GM18861 (cell line): ENCODE results near the gene PLCL1.
"Not testable (repeated sequence)": the region's sequence is repeated elsewhere in the genome, so short reads cannot be mapped to it uniquely, and the experiment has no call there.

Experiments used
- ATAC-seq: cut with Tn5 transposase; IDR thresholded peaks from one replicate; pipeline ENCODE4 v1.9.1; 2021; ENCODE audit not compliant: unreplicated experiment

PLCL1 gene

DNA sequence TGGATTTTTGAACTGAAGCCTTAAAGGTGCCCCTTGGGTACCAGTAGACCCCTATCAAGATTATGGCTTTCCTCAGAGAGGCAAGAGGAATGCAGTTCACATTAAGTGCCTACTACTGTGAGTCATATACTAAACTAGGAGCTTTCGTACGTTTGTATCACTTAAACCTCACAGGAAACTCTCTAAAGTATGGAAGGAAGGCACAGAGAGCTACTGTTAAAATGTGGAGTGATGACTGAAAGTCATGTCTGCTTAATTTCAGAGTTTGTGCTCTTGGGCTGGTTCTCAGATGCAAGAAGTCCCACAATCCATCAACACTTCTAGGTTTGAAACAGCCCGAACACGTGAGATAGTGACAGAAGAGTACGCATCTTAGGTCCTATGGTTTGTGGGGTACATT, 4.7 kb downstream of the PLCL1 start:
- ATAC-seq = no peak

DNA sequence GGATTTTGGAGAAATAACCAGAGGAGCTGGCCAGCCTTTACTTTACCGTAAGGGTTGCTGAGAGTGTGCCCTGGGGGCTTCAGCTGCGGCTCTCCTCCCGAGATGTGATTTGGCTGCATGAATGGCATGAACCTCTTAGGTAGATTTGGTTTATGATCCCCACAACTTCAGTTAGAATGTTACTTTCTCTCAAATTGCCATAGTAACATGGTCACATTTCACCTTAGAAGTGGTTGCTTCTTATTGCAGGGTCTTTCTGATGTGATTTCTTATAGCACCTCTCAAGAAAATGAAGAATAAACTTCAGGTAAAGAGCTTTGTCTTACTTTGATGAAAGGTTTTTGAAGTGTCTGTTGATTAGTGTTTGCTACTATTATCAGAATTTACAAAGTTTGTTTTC, 5.6 kb downstream of the PLCL1 start:
- ATAC-seq = no peak

DNA sequence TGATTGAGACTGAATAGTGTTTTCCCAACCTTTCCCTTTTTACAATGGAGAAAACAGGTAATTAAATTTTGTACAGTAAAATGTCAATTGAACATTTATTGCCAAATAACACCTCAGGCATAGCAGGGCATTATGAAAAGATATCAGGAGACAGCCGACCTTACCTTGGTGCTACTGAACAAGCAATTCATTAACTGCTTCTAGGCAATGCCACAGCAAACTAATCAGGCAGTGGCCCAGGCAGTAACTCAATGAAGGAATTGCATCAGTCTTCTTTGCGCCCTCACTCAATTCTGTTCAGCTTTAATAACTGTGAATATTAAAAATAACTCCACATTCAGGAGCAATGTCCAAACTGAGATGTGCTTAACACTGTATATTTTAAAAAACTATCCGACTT, 6.1 kb downstream of the PLCL1 start:
- no peak for ATAC-seq

DNA sequence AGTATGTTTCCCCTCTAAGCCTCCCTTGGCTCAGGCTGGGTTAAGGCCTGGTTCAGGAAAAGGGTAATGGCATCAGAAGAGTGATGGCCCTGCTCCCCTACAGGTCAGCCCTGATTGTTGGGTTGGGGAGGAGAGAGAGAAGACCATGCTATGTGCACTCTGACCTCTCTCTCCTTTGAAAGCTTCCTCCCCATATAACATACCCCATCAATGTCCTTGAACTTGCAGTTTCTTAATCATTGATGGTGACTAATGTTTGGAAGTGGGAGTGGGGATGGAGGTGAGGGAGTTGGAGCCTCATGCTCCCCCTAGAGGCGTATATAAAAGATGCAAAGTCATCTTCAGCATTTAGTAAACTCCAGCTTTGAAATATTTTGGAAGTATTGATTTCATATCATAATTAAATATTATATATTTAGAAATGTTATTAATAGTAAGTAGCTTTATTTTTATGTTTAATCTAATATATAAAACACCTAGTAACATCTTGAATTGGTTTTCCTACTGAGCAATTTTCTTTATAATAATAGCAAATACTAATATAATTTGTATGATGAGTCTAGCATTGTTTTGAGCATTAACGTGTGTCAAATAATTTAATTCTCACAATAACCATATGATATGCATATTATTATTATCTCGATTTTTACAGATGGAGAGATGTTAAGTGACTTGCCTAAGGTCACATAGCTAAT, 8.8 kb downstream of the PLCL1 start:
- ATAC-seq = no peak

DNA sequence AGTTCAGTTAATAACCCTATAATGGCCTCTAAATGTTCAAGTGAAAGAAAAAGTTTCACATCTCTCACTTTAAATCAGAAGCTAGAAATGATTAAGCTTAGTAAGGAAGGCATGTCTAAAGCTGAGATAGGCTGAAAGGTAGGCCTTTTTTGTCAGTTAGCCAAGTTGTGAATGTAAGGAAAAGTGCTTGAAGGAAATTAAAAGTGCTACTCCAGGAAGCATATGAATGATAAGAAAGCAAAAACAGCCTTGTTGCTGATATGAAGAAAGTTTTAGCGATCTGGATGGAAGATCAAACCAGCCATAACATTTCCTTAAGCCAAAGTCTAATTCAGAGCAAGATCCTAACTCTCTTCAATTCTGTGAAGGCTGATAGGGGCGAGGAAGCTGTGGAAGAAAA, 10.1 kb downstream of the PLCL1 start:
- ATAC-seq = no peak

DNA sequence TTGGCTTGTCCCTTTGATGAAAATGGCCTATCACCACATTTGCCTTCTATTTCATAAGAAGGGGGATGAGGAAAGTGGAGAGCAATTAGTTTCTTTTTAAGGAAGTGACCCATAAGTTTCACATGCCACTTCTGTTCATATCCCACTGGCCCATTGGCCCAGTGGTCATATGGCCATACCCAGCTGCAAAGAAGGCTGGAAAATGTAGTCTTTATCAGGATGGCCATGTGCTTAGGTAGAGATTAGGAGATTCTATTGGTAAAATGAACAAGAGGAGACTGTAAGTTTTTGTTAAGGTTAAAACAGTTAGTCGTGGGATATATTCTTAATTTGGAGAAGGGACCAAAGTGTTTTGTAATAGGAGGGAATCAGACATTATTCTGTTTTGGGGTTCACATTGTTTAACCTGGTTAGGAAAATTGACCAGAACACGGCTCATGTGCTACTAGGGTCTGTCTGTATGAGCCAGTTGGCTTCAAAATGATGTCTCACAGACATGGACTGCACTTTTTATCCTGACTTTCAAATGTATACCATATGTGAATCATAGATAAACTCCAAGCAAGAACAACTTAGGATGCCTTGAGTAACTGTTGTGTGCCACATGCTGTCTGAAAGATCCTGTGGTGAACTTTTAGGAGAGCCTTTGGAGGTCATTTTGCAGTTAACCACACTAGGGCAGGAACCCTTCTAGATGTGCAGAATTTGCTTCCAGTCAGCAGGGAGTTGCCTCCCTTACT, 17.3 kb downstream of the PLCL1 start:
- ATAC-seq = no peak

DNA sequence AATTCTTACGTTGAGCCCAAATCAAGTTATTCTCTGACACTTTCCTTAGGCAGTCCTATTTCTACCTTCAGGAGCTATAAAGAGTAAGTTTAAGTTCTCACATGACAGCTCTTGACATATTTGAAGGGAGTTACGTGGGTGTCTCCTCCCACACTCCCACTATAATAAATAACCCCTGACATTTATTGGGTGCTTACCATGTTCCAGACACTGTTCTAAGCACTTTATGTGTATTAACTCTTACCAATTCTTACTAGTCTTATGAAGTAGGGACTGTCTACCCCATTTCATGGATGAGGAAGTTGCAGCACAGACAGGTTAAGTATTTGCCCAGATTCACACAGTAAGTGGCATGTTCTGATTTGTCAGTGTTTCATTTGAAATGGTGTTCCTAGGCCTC, 17.9 kb downstream of the PLCL1 start:
- no peak for ATAC-seq

DNA sequence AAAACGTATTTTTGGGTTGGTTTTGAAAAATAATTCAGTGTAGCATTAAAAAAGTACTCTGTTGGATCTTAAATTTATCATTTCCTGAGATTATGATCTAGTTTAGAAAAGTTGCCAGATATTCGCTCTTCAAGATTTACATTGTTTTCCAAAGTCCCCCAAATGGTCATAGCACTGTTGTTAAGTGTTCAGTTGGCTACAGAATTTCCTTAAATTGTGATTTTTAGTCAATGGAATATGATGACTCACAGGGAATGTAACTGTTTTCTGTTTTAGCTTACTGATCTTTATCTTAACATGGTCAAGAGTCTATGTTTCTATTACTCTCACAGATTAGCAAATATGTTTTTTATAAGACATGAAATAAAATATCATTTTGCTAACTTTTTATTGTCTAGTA, 23.2 kb downstream of the PLCL1 start:
- ATAC-seq = no peak

DNA sequence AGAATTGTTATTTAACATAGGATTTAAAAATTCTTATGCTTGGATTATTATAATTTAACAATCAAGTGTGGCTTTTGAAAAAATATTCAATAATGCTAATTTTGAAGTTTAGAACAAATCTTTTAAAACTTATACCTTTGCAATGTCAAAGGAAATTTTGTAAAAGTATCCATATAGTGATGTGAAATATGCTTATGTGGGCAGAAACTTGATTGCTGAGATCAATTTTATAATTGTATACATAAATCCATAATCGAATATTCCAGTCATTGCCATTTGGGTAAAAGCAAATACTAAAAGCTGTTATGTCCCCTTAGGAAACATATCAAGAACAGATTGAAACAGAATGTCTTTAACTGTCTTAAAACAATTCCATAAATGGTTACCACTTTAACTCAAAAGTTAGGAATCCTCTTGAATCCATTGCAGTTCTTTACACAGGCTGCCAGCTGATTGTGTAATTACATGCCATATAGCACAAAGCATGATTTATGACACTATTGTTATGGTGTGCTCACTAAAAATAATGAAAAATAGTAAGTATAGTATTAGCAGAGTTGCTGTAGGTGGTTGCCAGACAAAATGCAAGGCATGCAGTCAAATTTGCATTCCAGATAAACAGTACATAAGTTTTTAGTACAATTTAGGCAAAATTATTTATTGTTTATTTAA, 24.2 kb downstream of the PLCL1 start:
- ATAC-seq = no peak

DNA sequence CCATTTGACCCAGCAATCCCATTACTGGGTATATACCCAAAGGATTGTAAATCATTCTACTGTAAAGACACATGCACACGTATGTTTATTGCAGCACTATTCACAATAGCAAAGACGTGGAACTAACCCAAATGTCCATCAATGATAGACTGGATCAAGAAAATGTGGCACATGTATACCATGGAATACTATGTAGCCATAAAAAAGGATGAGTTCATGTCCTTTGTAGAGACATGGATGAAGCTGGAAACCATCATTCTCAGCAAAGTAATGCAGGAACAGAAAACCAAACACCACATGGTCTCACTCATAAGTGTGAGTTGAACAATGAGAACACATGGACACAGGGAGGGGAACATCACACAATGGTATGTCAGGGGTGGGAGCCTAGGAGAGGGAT, 30.4 kb downstream of the PLCL1 start:
- ATAC-seq = not testable (repeated sequence)

DNA sequence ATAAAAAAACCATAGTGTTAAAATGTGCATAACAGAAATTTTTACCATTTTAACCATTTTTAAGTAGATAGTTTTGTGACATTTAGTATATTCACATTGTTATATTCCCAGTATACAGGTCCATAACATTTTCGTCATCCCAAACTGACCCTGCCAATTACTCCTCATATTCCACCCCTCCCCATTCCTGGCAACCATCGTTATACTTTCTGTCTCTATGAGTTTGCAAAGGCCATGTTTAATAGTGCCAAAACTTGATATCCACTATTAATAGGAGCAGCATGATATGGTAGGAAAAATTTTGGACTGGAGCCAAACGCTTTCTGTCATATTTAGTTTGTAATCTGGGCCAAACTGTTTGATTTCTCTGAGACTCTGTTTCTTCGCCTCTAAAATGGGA, 30.9 kb downstream of the PLCL1 start:
- ATAC-seq = no peak

DNA sequence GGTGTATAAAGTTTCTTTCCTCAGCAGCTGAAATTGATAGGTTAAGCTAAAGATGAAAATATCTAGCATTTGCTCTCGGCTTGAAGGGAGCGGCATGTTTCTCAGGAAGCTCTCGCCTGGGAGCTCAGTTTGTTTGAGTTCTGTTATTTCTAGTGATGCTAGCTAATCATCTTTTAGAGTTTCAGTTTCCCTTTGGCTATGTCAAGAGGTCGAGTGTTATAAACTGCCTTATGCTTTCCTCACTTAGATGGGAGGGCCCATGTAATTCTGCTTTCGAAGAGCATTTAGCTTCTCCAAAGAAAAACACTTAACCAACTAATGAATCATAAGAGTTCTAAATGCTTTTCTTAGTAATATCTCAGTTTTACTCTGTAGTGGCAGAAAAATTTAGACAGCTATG, 33.6 kb downstream of the PLCL1 start:
- ATAC-seq = peak; percentile 99

DNA sequence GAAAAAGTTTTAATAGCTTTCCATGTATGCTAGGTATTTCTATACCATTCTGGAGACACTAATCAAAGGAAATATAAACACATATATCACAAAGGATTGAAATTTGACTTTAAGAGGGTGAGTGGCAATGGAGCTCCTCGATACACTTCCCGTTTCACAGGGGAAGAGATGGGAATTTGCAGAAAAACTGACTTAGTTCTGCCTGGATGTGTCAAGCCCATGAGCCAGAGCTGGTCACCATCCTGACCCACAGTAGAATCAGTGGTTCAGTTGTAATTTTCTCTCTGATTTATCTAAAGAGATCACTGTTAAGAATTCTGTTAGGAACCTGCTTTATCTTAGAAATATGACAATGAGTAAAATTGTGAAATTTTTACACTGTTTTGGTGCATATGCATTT, 34.2 kb downstream of the PLCL1 start:
- peak; percentile 3 for ATAC-seq

DNA sequence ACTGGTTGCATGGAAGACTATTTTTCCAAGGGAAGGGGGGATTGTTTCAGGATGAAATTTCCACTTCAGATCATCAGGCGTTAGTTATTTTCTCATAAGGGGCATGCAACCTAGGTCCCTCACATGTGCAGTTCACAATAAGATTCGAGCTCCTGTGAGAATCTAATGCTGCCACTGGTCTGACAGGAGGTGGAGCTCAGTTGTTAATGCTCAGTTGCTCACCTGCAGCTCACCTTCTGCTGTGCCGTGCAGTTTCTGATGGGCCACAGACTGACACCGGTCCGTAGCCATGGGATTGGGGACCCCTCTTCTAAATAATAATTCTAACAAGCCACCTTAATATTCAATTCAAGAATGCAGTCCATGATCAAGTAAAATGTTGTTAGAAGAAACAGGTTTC, 34.9 kb downstream of the PLCL1 start:
- ATAC-seq = no peak

DNA sequence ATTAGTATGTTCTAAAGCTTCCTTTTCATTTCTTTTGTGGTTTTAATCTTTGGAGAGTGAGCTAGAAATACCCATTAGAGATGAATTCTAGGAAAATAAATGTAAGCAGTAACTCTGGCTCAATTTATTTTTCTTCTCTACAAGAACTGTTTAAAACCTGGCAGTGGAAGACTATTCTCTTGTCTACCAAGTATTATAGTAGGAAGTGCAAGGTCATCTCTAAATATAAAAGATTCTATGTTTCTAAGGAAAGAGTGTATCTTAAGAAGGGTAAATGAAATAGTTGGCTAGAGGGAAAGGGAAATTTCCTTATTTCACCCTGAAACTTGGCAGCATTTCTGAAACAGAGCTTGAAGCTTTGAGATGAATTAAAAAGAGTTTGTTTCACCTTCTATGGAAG, 35.5 kb downstream of the PLCL1 start:
- ATAC-seq = no peak

DNA sequence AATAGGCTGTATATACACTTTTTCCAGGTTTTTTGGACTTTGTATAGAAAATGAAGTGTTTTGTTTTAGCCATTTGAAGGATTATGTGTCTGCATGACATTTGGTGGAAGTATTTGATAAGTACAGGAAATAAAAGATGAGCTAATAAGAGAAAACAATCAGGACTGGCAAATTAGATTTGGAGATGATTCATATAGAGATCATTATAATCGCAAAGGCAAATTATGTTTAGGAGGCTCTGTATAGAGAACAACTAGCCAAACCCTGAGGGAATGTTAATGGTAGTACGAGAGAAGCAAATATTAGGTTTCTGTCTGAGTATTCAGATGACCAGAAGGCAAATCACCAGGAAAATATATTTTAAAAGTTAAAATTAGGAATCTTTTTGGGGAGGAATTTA, 41.7 kb downstream of the PLCL1 start:
- no peak for ATAC-seq

DNA sequence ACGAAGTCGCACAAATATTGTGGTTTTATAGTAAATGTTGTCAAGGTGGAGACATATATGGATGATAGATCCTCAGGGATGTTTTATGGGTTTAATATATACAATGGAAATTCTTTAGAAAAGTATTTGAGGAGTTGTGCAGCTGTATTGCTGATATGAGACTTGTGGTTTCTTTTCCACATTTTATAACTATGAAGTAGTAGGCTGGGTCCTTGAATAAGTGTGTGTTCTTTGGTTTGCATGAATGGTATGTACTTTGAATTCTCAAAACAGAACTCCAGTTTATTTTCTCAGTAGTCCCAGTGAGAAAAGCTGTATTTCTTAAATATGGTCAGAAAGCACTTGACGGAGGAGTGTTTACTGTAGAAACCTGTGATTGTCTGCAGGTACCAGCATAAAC, 42.4 kb downstream of the PLCL1 start:
- ATAC-seq = no peak

DNA sequence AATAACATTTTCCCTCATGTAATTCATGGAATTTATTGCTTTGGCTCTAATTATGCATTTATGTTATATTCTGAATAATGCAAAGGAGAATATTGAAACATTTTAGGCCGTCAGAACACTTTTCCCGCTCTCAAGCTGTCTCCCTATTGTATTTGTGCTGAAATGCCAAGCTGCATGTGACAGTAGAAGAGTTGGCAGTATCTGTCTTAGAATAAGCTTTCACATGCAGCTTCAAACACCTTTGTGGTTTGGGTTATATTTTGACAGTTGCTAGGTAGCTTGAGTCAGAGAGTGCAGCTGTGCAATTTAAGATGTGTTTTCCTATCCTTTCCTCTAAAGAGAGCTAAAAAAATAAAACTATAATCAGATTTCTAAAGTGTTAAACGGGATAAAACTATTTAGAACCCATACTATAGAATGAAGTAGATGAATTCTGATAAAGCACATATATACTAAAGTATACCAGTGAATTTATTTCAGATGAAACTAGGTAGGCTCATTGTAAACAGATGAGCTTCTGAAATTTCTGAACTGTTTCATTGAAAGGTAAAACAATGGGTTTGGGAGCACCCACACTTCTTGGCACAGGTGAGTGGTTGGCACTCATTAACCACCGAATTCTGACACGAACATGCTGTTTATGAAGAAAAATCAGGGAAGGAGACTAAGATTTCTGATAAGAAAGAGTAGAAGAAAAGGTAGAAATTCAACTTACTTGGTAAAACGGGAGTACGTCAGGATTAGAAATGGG, 43.4 kb downstream of the PLCL1 start:
- ATAC-seq = no peak

DNA sequence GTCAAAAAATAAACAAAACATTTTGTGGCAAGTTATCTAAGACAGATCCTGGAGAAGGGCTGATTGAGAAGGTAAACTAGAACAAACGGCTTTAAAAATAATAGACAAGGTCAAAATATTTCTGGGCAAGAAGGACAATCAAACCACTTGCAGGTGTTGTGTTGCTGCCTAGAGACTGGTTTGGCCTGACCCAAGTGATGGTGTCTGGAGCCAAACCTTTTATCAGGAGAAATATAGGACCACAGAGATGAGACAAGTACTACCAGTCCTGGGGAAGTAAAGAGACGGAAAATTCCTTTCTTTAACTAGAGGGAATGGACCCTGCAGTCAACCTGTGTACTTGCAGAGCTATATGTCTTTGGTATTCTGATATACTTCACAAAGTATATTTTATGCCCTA, 44.2 kb downstream of the PLCL1 start:
- no peak for ATAC-seq

DNA sequence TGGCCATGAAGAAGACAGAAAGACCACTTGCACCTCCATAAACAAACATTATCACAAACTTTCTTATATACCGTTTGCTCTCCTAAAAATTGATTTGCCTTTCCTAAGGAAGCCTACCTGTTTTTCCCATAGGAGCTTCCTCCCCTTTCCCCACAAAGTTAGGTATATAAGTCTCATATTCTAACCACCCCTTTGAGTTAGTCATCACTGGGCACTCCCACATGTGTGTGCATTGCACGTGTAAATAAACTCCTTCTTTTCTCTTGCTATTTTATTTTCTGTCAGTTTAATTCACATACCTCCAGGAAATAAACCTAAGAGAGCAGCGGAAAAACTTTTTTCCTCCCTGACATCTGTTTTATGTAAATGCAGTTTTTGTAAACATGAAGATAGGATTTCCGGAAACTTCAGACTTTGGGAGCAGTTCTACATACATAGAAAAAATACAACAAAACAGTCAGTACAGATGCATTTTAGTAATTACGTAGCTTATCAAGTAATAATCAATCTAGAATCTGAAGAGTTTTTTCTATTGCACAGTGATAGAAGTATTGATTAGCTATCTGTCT, 46.6 kb downstream of the PLCL1 start:
- no peak for ATAC-seq

DNA sequence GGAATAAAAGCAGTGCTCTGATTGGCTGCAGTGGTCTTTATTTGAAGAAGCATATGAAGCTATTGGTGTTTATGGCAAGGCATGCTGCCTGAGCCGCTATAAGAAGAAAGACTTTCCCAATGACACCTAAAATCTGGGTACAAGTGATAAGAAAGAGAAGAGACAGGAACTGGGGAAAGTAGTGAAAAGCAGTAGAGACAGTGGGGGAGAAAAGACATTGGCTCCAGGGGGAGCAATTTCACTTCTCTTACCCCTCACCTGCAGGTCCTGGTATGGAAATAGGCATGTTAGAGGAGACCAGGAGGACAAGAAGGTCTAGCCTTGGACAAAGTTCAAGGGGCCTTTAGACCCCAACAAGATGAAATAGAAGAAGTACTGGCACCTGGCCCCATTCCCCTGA, 47.1 kb downstream of the PLCL1 start:
- no peak for ATAC-seq
